HG03045 (cell line): Measurements from ENCODE around the gene SCYL3.
A peak's percentile ranks its signal among the peaks of the same experiment; 100 is the strongest.

Experiments
- ATAC-seq: cut with Tn5 transposase; IDR thresholded peaks from one replicate; pipeline ENCODE4 v1.9.1; 2021; ENCODE audit warnings: mild to moderate bottlenecking, moderate library complexity; ENCODE audit not compliant: unreplicated experiment

The SCYL3 gene

GRCh38 chr1:169900571-169900970 lies 6.9 kb upstream of the SCYL3 start:
- ATAC-seq: no peak

- ATAC-seq: no peak
These were observed 6.0 kb upstream of the SCYL3 start for GRCh38 chr1:169899519-169900217.

GRCh38 chr1:169896013-169896412 lies 2.3 kb upstream of the SCYL3 start:
- no peak for ATAC-seq

- no peak for ATAC-seq
These were observed 889 bp upstream of the SCYL3 start for GRCh38 chr1:169894424-169895145.

- peak; percentile 21 for ATAC-seq
These were observed 610 bp downstream of the SCYL3 start for GRCh38 chr1:169892927-169893644.

- no peak for ATAC-seq
These were observed 1.3 kb downstream of the SCYL3 start for GRCh38 chr1:169892176-169892926.

- no peak for ATAC-seq
These were observed 2.2 kb downstream of the SCYL3 start for GRCh38 chr1:169891539-169891885.

GRCh38 chr1:169890761-169891538 lies 2.7 kb downstream of the SCYL3 start:
- ATAC-seq: no peak

- no peak for ATAC-seq
These were observed 3.8 kb downstream of the SCYL3 start for GRCh38 chr1:169889871-169890270.

- no peak for ATAC-seq
These were observed 6.8 kb downstream of the SCYL3 start for GRCh38 chr1:169886931-169887330.

- ATAC-seq: no peak
These were observed 7.3 kb downstream of the SCYL3 start for GRCh38 chr1:169886422-169886821.

- ATAC-seq: no peak
These were observed 8.5 kb downstream of the SCYL3 start for GRCh38 chr1:169885207-169885606.

GRCh38 chr1:169884634-169885033 lies 9.1 kb downstream of the SCYL3 start:
- no peak for ATAC-seq

GRCh38 chr1:169882039-169882511 lies 11.6 kb downstream of the SCYL3 start:
- ATAC-seq: no peak

- ATAC-seq: no peak
These were observed 14.5 kb downstream of the SCYL3 start for GRCh38 chr1:169879034-169879840.

- no peak for ATAC-seq
These were observed 15.2 kb downstream of the SCYL3 start for GRCh38 chr1:169878498-169878897.

GRCh38 chr1:169877800-169878491 lies 15.8 kb downstream of the SCYL3 start:
- ATAC-seq: no peak

- ATAC-seq: no peak
These were observed 19.5 kb downstream of the SCYL3 start for GRCh38 chr1:169874229-169874628.
